ENCODE measurements around the gene TPK1.

- TF ChIP-seq ZBTB11 (tag by site-specific recombination; conservative IDR thresholded peaks at IDR 0.05; ENCODE audit: low read depth) (no peak), CTCF (tag by site-specific recombination; IDR thresholded peaks at IDR 0.05) (no peak), ZNF174 (tag by site-specific recombination; IDR thresholded peaks at IDR 0.05) (no peak), ZBTB21 (tag by site-specific recombination; IDR thresholded peaks at IDR 0.05) (no peak), TSHZ1 (tag by site-specific recombination; IDR thresholded peaks at IDR 0.05; ENCODE audit: borderline replicate concordance) (no peak), ZNF398 (tag by site-specific recombination; IDR thresholded peaks at IDR 0.05) (no peak), GLI4 (tag by site-specific recombination; IDR thresholded peaks at IDR 0.05) (no peak), ZBTB17 (tag by site-specific recombination; IDR thresholded peaks at IDR 0.05) (no peak), ZNF571 (tag by site-specific recombination; IDR thresholded peaks at IDR 0.05) (no peak), FEZF1 (tag by site-specific recombination; IDR thresholded peaks at IDR 0.05) (no peak), SCRT2 (tag by site-specific recombination; IDR thresholded peaks at IDR 0.05) (no peak), MYNN (tag by site-specific recombination; IDR thresholded peaks at IDR 0.05; ENCODE audit: borderline replicate concordance) (no peak)
Observed at GRCh38 chr7:144579687-144580086, 256.2 kb downstream of the TPK1 start.

Measured in HEK293 (cell line).